ENCODE data around the gene ZNF888.
"Not testable (repeated sequence)": the region's sequence is repeated elsewhere in the genome, so short reads cannot be mapped to it uniquely, and the experiment has no call there.

ZNF888 gene

GRCh38 chr19:52941941-52942385 is 18.7 kb upstream of the ZNF888 start:
- DNase-seq (ENCODE audit: low read depth, low spot score), result peak; percentile 67

- peak; percentile 36 for DNase-seq (ENCODE audit: low read depth, low spot score)
Measured at GRCh38 chr19:52941523-52941922, 18.3 kb upstream of the ZNF888 start.

- not testable (repeated sequence) for DNase-seq (ENCODE audit: low read depth, low spot score)
Measured at GRCh38 chr19:52940905-52941304, 17.7 kb upstream of the ZNF888 start.

- DNase-seq (ENCODE audit: low read depth, low spot score), result no peak
Measured at GRCh38 chr19:52938761-52939160, 15.5 kb upstream of the ZNF888 start.

- no peak for DNase-seq (ENCODE audit: low read depth, low spot score)
Measured at GRCh38 chr19:52936954-52937325, 13.7 kb upstream of the ZNF888 start.

- DNase-seq (ENCODE audit: low read depth, low spot score), result peak; percentile 59
Measured at GRCh38 chr19:52936151-52936953, 13.1 kb upstream of the ZNF888 start.

- peak; percentile 30 for DNase-seq (ENCODE audit: low read depth, low spot score)
Measured at GRCh38 chr19:52935434-52935833, 12.2 kb upstream of the ZNF888 start.

GRCh38 chr19:52924641-52925040 is 1.4 kb upstream of the ZNF888 start:
- DNase-seq (ENCODE audit: low read depth, low spot score), result not testable (repeated sequence)

- peak; percentile 89 for DNase-seq (ENCODE audit: low read depth, low spot score)
Measured at GRCh38 chr19:52923778-52924593, 758 bp upstream of the ZNF888 start.

GRCh38 chr19:52917531-52917930 is 5.7 kb downstream of the ZNF888 start:
- no peak for DNase-seq (ENCODE audit: low read depth, low spot score)

- no peak for DNase-seq (ENCODE audit: low read depth, low spot score)
Measured at GRCh38 chr19:52910648-52911047, 12.6 kb downstream of the ZNF888 start.

GRCh38 chr19:52904052-52904780 is 19.0 kb downstream of the ZNF888 start:
- DNase-seq (ENCODE audit: low read depth, low spot score), result peak; percentile 21

GRCh38 chr19:52901842-52902241 is 21.4 kb downstream of the ZNF888 start:
- DNase-seq (ENCODE audit: low read depth, low spot score), result no peak

- DNase-seq (ENCODE audit: low read depth, low spot score), result not testable (repeated sequence)
Measured at GRCh38 chr19:52898596-52898995, 24.6 kb downstream of the ZNF888 start.

GRCh38 chr19:52898101-52898500 is 25.1 kb downstream of the ZNF888 start:
- DNase-seq (ENCODE audit: low read depth, low spot score), result peak; percentile 88

GRCh38 chr19:52897138-52897935 is 25.9 kb downstream of the ZNF888 start, which contains the start of gene ZNF320:
Gene ZNF320, minus strand, starts transcription at chr19:52897635. Its CDS starts 7,380 bp downstream, at chr19:52890255.
- peak; percentile 98 for DNase-seq (ENCODE audit: low read depth, low spot score)

GRCh38 chr19:52896431-52897137 is 26.6 kb downstream of the ZNF888 start:
- DNase-seq (ENCODE audit: low read depth, low spot score), result peak; percentile 71

GRCh38 chr19:52891336-52891735 is 31.9 kb downstream of the ZNF888 start:
- no peak for DNase-seq (ENCODE audit: low read depth, low spot score)

GRCh38 chr19:52889931-52890330 is 33.3 kb downstream of the ZNF888 start:
- peak; percentile 45 for DNase-seq (ENCODE audit: low read depth, low spot score)

GRCh38 chr19:52889076-52889475 is 34.2 kb downstream of the ZNF888 start:
- DNase-seq (ENCODE audit: low read depth, low spot score), result no peak

All from ELF-1 (cell line).